Neuronal stem cell (in vitro differentiated cells): ENCODE data around the gene ZBTB20.

Experiments used
- DNase-seq: peaks from one replicate; pipeline ENCODE4 v3.0.0-alpha.2; 2013; ENCODE audit warnings: low spot score
- H2AFZ ChIP-seq: one replicate; pipeline ENCODE4 v1.6.1; 2013; ENCODE audit warnings: mild to moderate bottlenecking, low read length, inconsistent platforms
- H2AK5ac ChIP-seq: 2 replicates; pipeline ENCODE4 v1.6.1; 2013; ENCODE audit warnings: low read depth, mild to moderate bottlenecking, inconsistent platforms, low read length, moderate library complexity, mixed read lengths
- H2BK120ac ChIP-seq: 2 replicates; pipeline ENCODE4 v1.6.1; 2013; ENCODE audit warnings: low read depth, mild to moderate bottlenecking, inconsistent platforms, low read length, moderate library complexity, mixed read lengths
- H2BK12ac ChIP-seq: one replicate; pipeline ENCODE4 v1.6.1; 2013; ENCODE audit warnings: low read length, inconsistent platforms
- H2BK15ac ChIP-seq: 2 replicates; pipeline ENCODE4 v1.6.1; 2013; ENCODE audit warnings: mild to moderate bottlenecking, low read length, inconsistent platforms, mixed read lengths
- H2BK5ac ChIP-seq: one replicate; pipeline ENCODE4 v1.6.1; 2013; ENCODE audit warnings: inconsistent platforms, mild to moderate bottlenecking, low read length, moderate library complexity
- H3K14ac ChIP-seq: one replicate; pipeline ENCODE4 v1.6.1; 2013; ENCODE audit warnings: low read length, inconsistent platforms
- H3K18ac ChIP-seq: 2 replicates; pipeline ENCODE4 v1.6.1; 2013; ENCODE audit warnings: low read length, inconsistent platforms
- H3K23ac ChIP-seq: 2 replicates; pipeline ENCODE4 v1.6.1; 2013; ENCODE audit warnings: low read depth, mild to moderate bottlenecking, mixed read lengths, low read length, inconsistent platforms; ENCODE audit not compliant: poor library complexity
- H3K27ac ChIP-seq: replicated peaks from 3 replicates; pipeline ENCODE4 v1.5.1; 2013; ENCODE audit warnings: low read length, inconsistent platforms
- H3K27me3 ChIP-seq, 3 experiments: 2 replicates each; pipeline ENCODE4 v1.6.1; 2013; ENCODE audit warnings: low read length in 3 of 3, mild to moderate bottlenecking in 2 of 3, inconsistent platforms in 1 of 3, low read depth in 1 of 3, mixed read lengths in 1 of 3, moderate library complexity in 1 of 3; ENCODE audit not compliant: control insufficient read depth in 3 of 3, insufficient read depth in 3 of 3
- H3K36me3 ChIP-seq, 2 donors: replicated peaks in 1 of 2; 2 replicates each; pipeline ENCODE4 v1.6.1; 2013; ENCODE audit warnings: low read length in 2 of 2; ENCODE audit not compliant: control insufficient read depth in 2 of 2, insufficient read depth in 2 of 2
- H3K4ac ChIP-seq: 2 replicates; pipeline ENCODE4 v1.6.1; 2013; ENCODE audit warnings: inconsistent platforms, mild to moderate bottlenecking, low read length, moderate library complexity
- H3K4me1 ChIP-seq, 2 donors: 1 replicate in 1 of 2; 2 replicates in 1 of 2; pipeline ENCODE4 v1.6.1; 2013; ENCODE audit warnings: low read length in 2 of 2, low read depth in 1 of 2; ENCODE audit not compliant: control insufficient read depth in 2 of 2, insufficient read depth in 1 of 2
- H3K4me2 ChIP-seq: one replicate; pipeline ENCODE4 v1.6.1; 2013; ENCODE audit warnings: mild to moderate bottlenecking, low read length, inconsistent platforms; ENCODE audit not compliant: insufficient read depth, poor library complexity, severe bottlenecking
- H3K4me3 ChIP-seq, 2 donors: 2 replicates each; pipeline ENCODE4 v1.5.1; 2013; ENCODE audit warnings: low read length in 2 of 2, mild to moderate bottlenecking in 2 of 2, inconsistent platforms in 1 of 2, moderate library complexity in 1 of 2
- H3K79me1 ChIP-seq: one replicate; pipeline ENCODE4 v1.6.1; 2013; ENCODE audit warnings: low read depth, mild to moderate bottlenecking, inconsistent platforms, low read length, moderate library complexity
- H3K9ac ChIP-seq: one replicate; pipeline ENCODE4 v1.6.1; 2013; ENCODE audit warnings: mild to moderate bottlenecking, low read depth, low read length, inconsistent platforms; ENCODE audit not compliant: poor library complexity
- H3K9me3 ChIP-seq, 2 donors: replicated peaks in 1 of 2; 2 replicates each; pipeline versions ENCODE3 to v1.6.1; 2013; ENCODE audit warnings: low read length in 2 of 2, mild to moderate bottlenecking in 2 of 2, inconsistent platforms in 1 of 2, low read depth in 1 of 2, mixed read lengths in 1 of 2, moderate library complexity in 1 of 2; ENCODE audit not compliant: control insufficient read depth in 2 of 2, insufficient read depth in 1 of 2
- H4K8ac ChIP-seq: one replicate; pipeline ENCODE4 v1.6.1; 2013; ENCODE audit warnings: low read depth, mild to moderate bottlenecking, inconsistent platforms, low read length, moderate library complexity
- H4K91ac ChIP-seq: one replicate; pipeline ENCODE4 v1.6.1; 2013; ENCODE audit warnings: low read length, low read depth, mild to moderate bottlenecking, inconsistent platforms; ENCODE audit not compliant: poor library complexity
- WGBS, 2 donors: extraction: QIAGEN DNeasy Blood & Tissue Kit; methylation state at CpG; one replicate each; pipeline ENCODE4 v1.1.7; 2013; ENCODE audit warnings: missing lambda C conversion rate in 2 of 2, mixed read lengths in 1 of 2; ENCODE audit not compliant: insufficient read length in 2 of 2, insufficient replicate concordance in 1 of 2; ENCODE audit errors: extremely low coverage in 2 of 2; 5-methylcytosine and 5-hydroxymethylcytosine counted together

Gene ZBTB20

GRCh38 chr3:114660124-114660523, 487.0 kb downstream of the ZBTB20 start:
- Histone ChIP-seq H3K4me3 (no peak overlapping the region), H2AK5ac (no peak overlapping the region)
- WGBS, 2 donors, result no CpG with 5 or more reads among the region's 6 CpGs

GRCh38 chr3:114659109-114660061, 487.7 kb downstream of the ZBTB20 start:
- no peak overlapping the region for H3K23ac ChIP-seq
- H2AK5ac ChIP-seq, result no peak overlapping the region
- H3K4me1 ChIP-seq, result peaks cover 6 to 9% of the 10 kb centered on the region in 2 donors
- H3K27ac ChIP-seq, result no peak overlapping the region
- H2BK5ac ChIP-seq, result no peak overlapping the region
- H3K9ac ChIP-seq, result no peak overlapping the region
- no peaks in the 10 kb centered on the region for H3K36me3 ChIP-seq
- DNase-seq, result no peak
- H3K79me1 ChIP-seq, result no peaks in the 10 kb centered on the region
- no peak overlapping the region for H2BK120ac ChIP-seq
- no peak overlapping the region for H3K4me2 ChIP-seq
- H2BK12ac ChIP-seq, result no peak overlapping the region
- no peak overlapping the region for H3K4ac ChIP-seq
- no peak overlapping the region for H2BK15ac ChIP-seq
- H3K9me3 ChIP-seq, result no peaks in the 10 kb centered on the region
- H2AFZ ChIP-seq, result peak overlapping the region; percentile 51
- H3K4me3 ChIP-seq, result no peak overlapping the region
- no peak overlapping the region for H3K18ac ChIP-seq
- no peak overlapping the region for H3K14ac ChIP-seq
- no CpG with 5 or more reads among the region's 5 CpGs for WGBS, 2 donors
- H4K91ac ChIP-seq, result no peak overlapping the region
- no peak overlapping the region for H4K8ac ChIP-seq
- no peaks in the 10 kb centered on the region for H3K27me3 ChIP-seq

More at GRCh38 chr3:114660124-114660523, 487.0 kb downstream of the ZBTB20 start:
- Histone ChIP-seq H3K27ac (peak overlapping the region; percentile 75), H3K4me1 (peaks cover 6 to 9% of the 10 kb centered on the region in 2 donors), H3K4me2 (no peak overlapping the region), H2BK15ac (no peak overlapping the region), H3K14ac (no peak overlapping the region), H3K4ac (no peak overlapping the region), H3K9me3 (no peaks in the 10 kb centered on the region), H3K9ac (no peak overlapping the region), H3K18ac (no peak overlapping the region), H3K27me3 (no peaks in the 10 kb centered on the region), H3K23ac (no peak overlapping the region), H3K79me1 (no peaks in the 10 kb centered on the region), H2BK5ac (no peak overlapping the region), H2BK120ac (no peak overlapping the region), H4K91ac (no peak overlapping the region), H2AFZ (peak overlapping the region; percentile 2), H2BK12ac (no peak overlapping the region), H4K8ac (no peak overlapping the region), H3K36me3 (no peaks in the 10 kb centered on the region)
- DNase-seq, result no peak

GRCh38 chr3:114651555-114651954, 495.5 kb downstream of the ZBTB20 start:
- H2BK5ac ChIP-seq, result no peak overlapping the region
- no peak overlapping the region for H3K4ac ChIP-seq
- WGBS, 2 donors, result no CpG with 5 or more reads among the region's 4 CpGs
- no peak overlapping the region for H3K4me3 ChIP-seq
- H2AK5ac ChIP-seq, result no peak overlapping the region
- H2AFZ ChIP-seq, result no peak overlapping the region
- H3K79me1 ChIP-seq, result no peaks in the 10 kb centered on the region
- H3K27ac ChIP-seq, result no peak overlapping the region
- no peak overlapping the region for H2BK12ac ChIP-seq
- no peak overlapping the region for H2BK15ac ChIP-seq
- H3K4me2 ChIP-seq, result no peak overlapping the region
- peaks cover 0 to 5% of the 10 kb centered on the region in 2 donors for H3K9me3 ChIP-seq
- H3K9ac ChIP-seq, result no peak overlapping the region
- no peak overlapping the region for H3K23ac ChIP-seq
- H4K8ac ChIP-seq, result no peak overlapping the region
- H3K18ac ChIP-seq, result no peak overlapping the region
- H3K4me1 ChIP-seq, result peaks cover 0 to 7% of the 10 kb centered on the region in 2 donors
- H4K91ac ChIP-seq, result no peak overlapping the region
- no peaks in the 10 kb centered on the region for H3K36me3 ChIP-seq
- H3K14ac ChIP-seq, result no peak overlapping the region
- no peak for DNase-seq
- H3K27me3 ChIP-seq, result no peaks in the 10 kb centered on the region
- H2BK120ac ChIP-seq, result no peak overlapping the region

GRCh38 chr3:114650808-114651207, 496.3 kb downstream of the ZBTB20 start:
- Histone ChIP-seq H2BK120ac (no peak overlapping the region), H2BK5ac (no peak overlapping the region), H3K27ac (no peak overlapping the region), H2BK15ac (no peak overlapping the region), H2BK12ac (no peak overlapping the region), H2AFZ (no peak overlapping the region), H3K23ac (no peak overlapping the region), H3K4ac (no peak overlapping the region), H3K9me3 (peaks cover 0 to 5% of the 10 kb centered on the region in 2 donors), H3K4me1 (peaks cover 0 to 7% of the 10 kb centered on the region in 2 donors), H2AK5ac (no peak overlapping the region), H3K79me1 (no peaks in the 10 kb centered on the region), H3K36me3 (no peaks in the 10 kb centered on the region), H4K91ac (no peak overlapping the region), H3K4me2 (no peak overlapping the region), H3K14ac (no peak overlapping the region), H3K27me3 (no peaks in the 10 kb centered on the region), H3K18ac (no peak overlapping the region), H4K8ac (no peak overlapping the region), H3K4me3 (no peak overlapping the region), H3K9ac (no peak overlapping the region)
- no CpG with 5 or more reads among the region's 3 CpGs for WGBS, 2 donors
- no peak for DNase-seq
